NCI-H146 (cell line): ENCODE data around the gene SLC27A6.

Experiments used
- DNase-seq: peaks from one replicate; lab custom pipeline; 2025; lab: John Stamatoyannopoulos, UW

Gene SLC27A6

GRCh38 chr5:129067745-129068144, 102.5 kb downstream of the SLC27A6 start:
- DNase-seq: no peak

- no peak for DNase-seq
Measured at GRCh38 chr5:129069292-129069691, 104.0 kb downstream of the SLC27A6 start.

- no peak for DNase-seq
Measured at GRCh38 chr5:129073111-129073510, 107.8 kb downstream of the SLC27A6 start.

GRCh38 chr5:129074903-129075302, 109.6 kb downstream of the SLC27A6 start:
- no peak for DNase-seq

GRCh38 chr5:129077433-129078075, 112.3 kb downstream of the SLC27A6 start:
- DNase-seq: no peak

GRCh38 chr5:129078247-129078646, 113.0 kb downstream of the SLC27A6 start:
- no peak for DNase-seq

- no peak for DNase-seq
Measured at GRCh38 chr5:129078660-129079059, 113.4 kb downstream of the SLC27A6 start.

- no peak for DNase-seq
Measured at GRCh38 chr5:129079496-129079895, 114.2 kb downstream of the SLC27A6 start.

GRCh38 chr5:129080766-129081165, 115.5 kb downstream of the SLC27A6 start:
- DNase-seq: no peak

- no peak for DNase-seq
Measured at GRCh38 chr5:129082225-129083136, 117.2 kb downstream of the SLC27A6 start.
